Heart left ventricle (tissue), 16 donors: Measurements from ENCODE around the gene UBAP1. TPM values are rescaled to one million over a fixed set of nuclear protein-coding genes. Genes with fewer than 3 reads are reported as not detected.

ENCODE experiments used
- ATAC-seq, 4 donors: fragments of 200-7000 bp; cut with Tn5 transposase; one replicate each; pipeline ENCODE4 v1.9.1; 2020 to 2022; ENCODE audit warnings: moderate library complexity in 4 of 4, mild to moderate bottlenecking in 3 of 4, moderate number of reproducible peaks in 1 of 4
- DNase-seq, 5 donors: peaks; one replicate each; pipeline ENCODE4 v3.0.0-alpha.2; 2020
- H3K27ac ChIP-seq, 12 donors: fragments of 200-600 bp; sonication (generic) in 4 of 12; one replicate each; pipeline versions ENCODE4 v1.5.0 to v1.8.0; 2016 to 2022; ENCODE audit warnings: mild to moderate bottlenecking in 2 of 12
- H3K27me3 ChIP-seq, 9 donors: fragments of 200-600 bp; sonication (generic) in 2 of 9; one replicate each; pipeline versions ENCODE4 v1.5.1 to v1.8.0; 2016 to 2022; ENCODE audit warnings: mild to moderate bottlenecking in 3 of 9
- H3K36me3 ChIP-seq, 9 donors: fragments of 200-600 bp; sonication (generic) in 2 of 9; one replicate each; pipeline versions ENCODE4 v1.5.0 to v1.8.0; 2018 to 2022; ENCODE audit warnings: mild to moderate bottlenecking in 2 of 9
- H3K4me1 ChIP-seq, 12 donors: fragments of 200-600 bp; sonication (generic) in 4 of 12; one replicate each; pipeline versions ENCODE4 v1.5.0 to v1.8.0; 2016 to 2022; ENCODE audit warnings: mild to moderate bottlenecking in 3 of 12
- H3K4me3 ChIP-seq, 12 donors: fragments of 200-600 bp; sonication (generic) in 4 of 12; one replicate each; pipeline versions ENCODE4 v1.5.0 to v1.8.0; 2017 to 2022; ENCODE audit warnings: mild to moderate bottlenecking in 9 of 12, moderate library complexity in 4 of 12
- H3K9me3 ChIP-seq, 12 donors: fragments of 200-600 bp; sonication (generic) in 4 of 12; one replicate each; pipeline versions ENCODE4 v1.5.0 to v1.8.0; 2016 to 2022; ENCODE audit warnings: mild to moderate bottlenecking in 1 of 12
- CTCF ChIP-seq, 12 donors: fragments of 200-600 bp; sonication (generic) in 4 of 12; IDR thresholded peaks; one replicate each; pipeline versions ENCODE4 v1.5.0 to v1.8.0; 2018 to 2022; ENCODE audit warnings: antibody characterized with exemption in 12 of 12, mild to moderate bottlenecking in 5 of 12
- POLR2A ChIP-seq, 2 donors: fragments of 450-650 bp; IDR thresholded peaks; one replicate each; pipeline ENCODE4 v1.6.1; 2017; ENCODE audit warnings: antibody characterized with exemption in 2 of 2, mild to moderate bottlenecking in 2 of 2, moderate library complexity in 2 of 2
- WGBS, 4 donors: extraction: QIAGEN DNeasy Blood & Tissue Kit in 2 of 4; methylation state at CpG; one replicate each; pipeline versions ENCODE4 v1.1.5 to v1.1.7; 2013 to 2018; 5-methylcytosine and 5-hydroxymethylcytosine counted together
- intact Hi-C, 10 donors: fragments of 100-400 bp; cut with DNase I; formaldehyde crosslinking; loops; one replicate each; pipeline versions ENCODE4 v1.11.1 to v1.14.2; 2022
- polyA plus RNA-seq, 2 donors: library from polyadenylated mRNA; stranded (reverse); fragments of 200-250 nt; gene quantifications; one replicate each; pipeline ENCODE4 v1.2.3, GENCODE V29; 2013
- total RNA-seq, 9 donors: library from RNA; depleted of rRNA in 2 of 9; stranded (reverse); fragments of >200 nt in 2 of 9; fragmentation: NEBNext Ultra II Directional in 3 of 9; extraction: Animal tissue kit (Norgen Biotek cat#: 25700) in 3 of 9; gene quantifications; one replicate each; pipeline versions ENCODE4 v1.1.0 to v1.2.4, GENCODE V29; 2016 to 2023
- donor health status: ischemic (EF 13 %, LVEDD 7.1; RV severe dilation, severe dysfunction).
- donor health status: healthy with polysubstance abuse.
- donor health status: DM: no; HTN: yes; CAD: no.
- donor health status: DM: no; HTN: no; CAD: no.
- donor health status: ischemic (EF 25% LVEDD 6.9; RV normal size, moderate dysfunction).
- donor health status: ischemic (EF 25% LVEDD 5.7; RV mildly dilated, moderate dysfunction).
- donor health status: healthy.
- donor health status: DM: yes; HTN: yes; CAD: no.
- donor health status: ischemic (EF 35%, LVEDD 5.7; RV mildly dilated, moderate dysfunction).
- donor health status: nonischemic (EF 11% LVEDD 7.7; RV severe dilation, severe dysfunction).
- donor health status: DM: yes; HTN: yes; CAD: no.
- donor health status: PGD.
- donor health status: ischemic (EF 29% LVEDD 5.4; RV normal size, mild dysfunction).
- donor health status: nonischemic (EF 23%, LVEDD 6.1; RV moderate dilation, normal function).

UBAP1 gene
- total and polyA plus RNA-seq, 11 donors, result 18.7 to 66.1 (median 43.1) TPM

GRCh38 chr9:34250721-34251120 lies 71.9 kb downstream of the UBAP1 start:
- ATAC-seq, result no peak
- intact Hi-C loops, result loop anchor here (5.0 to 10.0 kb wide), 16 partner anchors 63 to 436 kb away; partner anchors contain the start of genes DCAF12 (in 9 of the 10), UBAP1 (in 6 of the 10), KIF24 (in 1 of the 10) and MYORG (in 1 of the 10)
- TF ChIP-seq POLR2A (IDR thresholded peaks at IDR 0.05), result no peak
- TF ChIP-seq CTCF (IDR thresholded peaks at IDR 0.05), result no peak
- DNase-seq, result no peak
- peaks cover 0 to 90% (median 46%) of the 10 kb centered on the region in 9 donors for H3K36me3 ChIP-seq
- H3K27ac ChIP-seq, result no peak overlapping the region
- WGBS, 4 donors, result 82 to 91% (median 89%) methylated on average over 2 of the region's 2 CpGs
- peaks cover 0 to 74% (median 50%) of the 10 kb centered on the region in 12 donors for H3K4me1 ChIP-seq
- H3K4me3 ChIP-seq, result no peak overlapping the region
- no peaks in the 10 kb centered on the region for H3K27me3 ChIP-seq
- H3K9me3 ChIP-seq, result no peaks in the 10 kb centered on the region

- TF ChIP-seq POLR2A (IDR thresholded peaks at IDR 0.05) (no peak), CTCF (IDR thresholded peaks at IDR 0.05) (no peak)
- Histone ChIP-seq H3K4me3 (no peak overlapping the region), H3K4me1 (peaks cover 0 to 79% (median 48%) of the 10 kb centered on the region in 12 donors), H3K36me3 (peaks cover 0 to 82% (median 37%) of the 10 kb centered on the region in 9 donors), H3K9me3 (no peaks in the 10 kb centered on the region), H3K27ac (peak overlapping the region; percentile 57 to 86 (median 79)), H3K27me3 (no peaks in the 10 kb centered on the region)
- intact Hi-C loops, result loop anchor here (2.0 to 10.0 kb wide), 18 partner anchors 65 to 437 kb away; partner anchors contain the start of genes DCAF12 (in 10 of the 10), UBAP1 (in 7 of the 10), KIF24 (in 1 of the 10) and MYORG (in 1 of the 10)
- ATAC-seq (no peak), DNase-seq (no peak)
Observed at GRCh38 chr9:34252016-34252415, 73.2 kb downstream of the UBAP1 start.

GRCh38 chr9:34252670-34253459 lies 74.0 kb downstream of the UBAP1 start:
- ATAC-seq, result peak; percentile 25 to 61 (median 43)
- H3K27ac ChIP-seq, result peak overlapping the region; percentile 57 to 86 (median 79)
- 30 to 40% (median 32%) methylated on average over 10 of the region's 10 CpGs for WGBS, 4 donors
- H3K9me3 ChIP-seq, result no peaks in the 10 kb centered on the region
- TF ChIP-seq POLR2A (IDR thresholded peaks at IDR 0.05) (no peak), CTCF (IDR thresholded peaks at IDR 0.05) (peak; percentile 52 to 98 (median 92))
- no peaks in the 10 kb centered on the region for H3K27me3 ChIP-seq
- peak in 4 of 5 donors; percentile 63 to 73 (median 71) for DNase-seq
- peak overlapping the region in 1 of 12 donors; percentile 4 for H3K4me3 ChIP-seq
- H3K36me3 ChIP-seq, result peaks cover 0 to 74% (median 36%) of the 10 kb centered on the region in 9 donors
- H3K4me1 ChIP-seq, result peaks cover 0 to 76% (median 49%) of the 10 kb centered on the region in 12 donors
- intact Hi-C loops, result loop anchor here (1.0 to 10.0 kb wide), 19 partner anchors 66 to 438 kb away; partner anchors contain the start of genes DCAF12 (in 10 of the 10), UBAP1 (in 7 of the 10), KIF24 (in 1 of the 10) and MYORG (in 1 of the 10)

- 30 to 56% (median 37%) methylated on average over 3 of the region's 3 CpGs for WGBS, 4 donors
- TF ChIP-seq CTCF (IDR thresholded peaks at IDR 0.05) (peak in 8 of 12 donors; percentile 25 to 54 (median 40)), POLR2A (IDR thresholded peaks at IDR 0.05) (no peak)
- Histone ChIP-seq H3K9me3 (no peaks in the 10 kb centered on the region), H3K27ac (peak overlapping the region; percentile 57 to 86 (median 79)), H3K4me3 (no peak overlapping the region), H3K4me1 (peaks cover 0 to 70% (median 47%) of the 10 kb centered on the region in 12 donors), H3K36me3 (peaks cover 0 to 71% (median 30%) of the 10 kb centered on the region in 9 donors), H3K27me3 (no peaks in the 10 kb centered on the region)
- intact Hi-C loops, result loop anchor here (1.0 to 10.0 kb wide), 19 partner anchors 66 to 439 kb away; partner anchors contain the start of genes DCAF12 (in 10 of the 10), UBAP1 (in 7 of the 10), KIF24 (in 1 of the 10) and MYORG (in 1 of the 10)
- ATAC-seq (peak; percentile 75 to 88 (median 82)), DNase-seq (peak; percentile 68 to 89 (median 80))
Observed at GRCh38 chr9:34253460-34253837, 74.6 kb downstream of the UBAP1 start.
